HL-60/S4 treated with retinoic acid at 250 ng/mL for 4 days and 3 days (cell line): ENCODE data around the gene ADGRA3.

Experiments
- in situ Hi-C: fragments of 300-500 bp; cut with MboI; formaldehyde crosslinking; loops from 2 replicates; pipeline ENCODE4 v1.7.0; 2022; ENCODE audit warnings: low sequenced_read_pairs

The ADGRA3 gene

GRCh38 chr4:22515888-22516541 lies at the start of gene ADGRA3:
Gene ADGRA3, minus strand, starts transcription at chr4:22516066. Its CDS starts 282 bp downstream, at chr4:22515784.
- in situ Hi-C loops, result no loop called here

DNA sequence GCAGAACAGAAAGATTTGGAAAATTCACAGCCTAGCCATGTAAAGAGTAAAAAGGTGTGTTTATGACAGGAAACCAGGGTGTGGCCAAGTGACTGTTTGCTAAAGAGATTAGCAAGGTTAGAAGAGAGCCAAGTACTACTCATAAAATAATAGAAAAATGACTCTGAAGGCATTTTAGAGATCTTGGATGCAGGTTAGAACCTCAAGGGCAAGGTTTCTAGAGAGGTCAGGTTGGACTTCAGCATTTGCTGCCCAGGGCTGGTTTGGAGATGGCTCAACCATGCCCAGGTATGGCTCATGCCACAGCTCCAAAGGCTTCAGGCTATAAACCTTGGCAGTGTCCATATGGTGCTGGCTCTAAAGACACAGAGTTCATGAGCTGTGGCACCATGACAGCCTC lies 40.6 kb upstream of the ADGRA3 start:
- in situ Hi-C loops, result no loop called here

DNA sequence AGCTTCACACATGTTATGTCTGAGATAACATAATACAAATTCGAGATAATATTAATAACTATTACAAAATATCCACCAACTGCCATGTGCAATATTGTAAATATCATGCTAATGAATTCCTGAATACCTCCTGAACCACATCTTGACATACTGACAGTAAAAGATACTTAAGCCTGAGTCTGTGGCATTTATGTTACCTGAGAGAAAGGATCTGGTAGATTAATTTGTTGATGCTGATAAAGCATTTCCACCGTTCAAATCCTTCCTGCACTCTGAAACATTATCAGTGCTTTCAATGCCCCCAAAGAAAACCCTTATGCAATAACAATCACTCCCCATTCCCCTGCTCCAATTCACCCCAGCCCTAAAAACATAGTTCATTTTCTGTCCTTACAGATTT lies 38.8 kb upstream of the ADGRA3 start:
- in situ Hi-C loops, result no loop called here

- in situ Hi-C loops, result no loop called here
Observed at GRCh38 chr4:22553560-22553959, 37.7 kb upstream of the ADGRA3 start.

GRCh38 chr4:22552812-22553211 lies 36.9 kb upstream of the ADGRA3 start:
- in situ Hi-C loops, result no loop called here

DNA sequence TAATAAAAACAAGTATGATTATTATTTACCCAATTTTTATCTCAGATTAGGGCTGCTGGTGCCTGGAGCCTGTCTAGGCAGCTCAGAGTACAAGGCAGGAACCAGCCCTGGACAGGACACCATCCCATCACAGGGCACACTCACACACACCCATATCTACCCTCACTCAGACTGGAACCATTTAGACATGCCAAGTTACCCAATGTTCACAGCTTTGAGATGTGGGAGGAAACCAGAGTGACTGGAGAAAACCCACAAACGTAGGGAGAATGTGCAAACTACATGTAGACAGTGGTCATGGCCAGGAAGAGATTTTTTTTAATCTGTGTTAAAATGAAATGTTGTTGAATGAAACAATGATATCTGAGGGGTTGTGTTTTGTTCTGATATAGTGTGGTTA lies 35.7 kb upstream of the ADGRA3 start:
- in situ Hi-C loops, result no loop called here

- in situ Hi-C loops, result no loop called here
Observed at GRCh38 chr4:22546299-22546698, 30.4 kb upstream of the ADGRA3 start.

GRCh38 chr4:22539251-22539650 lies 23.4 kb upstream of the ADGRA3 start:
- in situ Hi-C loops, result no loop called here

DNA sequence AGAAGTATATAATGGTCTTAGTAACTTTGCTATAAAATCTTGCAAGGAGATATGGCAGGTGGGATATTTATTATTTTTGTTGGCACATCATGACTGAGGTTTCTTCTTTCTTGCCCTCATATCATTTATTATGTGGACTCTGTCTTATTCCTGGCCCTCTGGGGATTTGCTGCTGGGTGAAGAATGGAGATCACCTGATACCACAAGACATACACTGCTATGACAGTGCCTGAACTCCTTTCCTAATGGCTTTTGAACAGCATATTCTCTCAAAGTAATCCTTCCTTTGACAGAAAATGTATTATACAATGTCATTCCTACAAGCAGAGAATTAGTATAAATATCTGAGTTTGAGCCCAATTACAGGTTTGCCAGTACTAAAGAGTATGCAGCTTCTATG lies 22.0 kb upstream of the ADGRA3 start:
- in situ Hi-C loops, result no loop called here

GRCh38 chr4:22534374-22534773 lies 18.5 kb upstream of the ADGRA3 start:
- in situ Hi-C loops, result no loop called here

- in situ Hi-C loops, result no loop called here
Observed at GRCh38 chr4:22532896-22533295, 17.0 kb upstream of the ADGRA3 start.

- in situ Hi-C loops, result no loop called here
Observed at GRCh38 chr4:22532117-22532516, 16.3 kb upstream of the ADGRA3 start.

- in situ Hi-C loops, result no loop called here
Observed at GRCh38 chr4:22531311-22532019, 15.6 kb upstream of the ADGRA3 start.

DNA sequence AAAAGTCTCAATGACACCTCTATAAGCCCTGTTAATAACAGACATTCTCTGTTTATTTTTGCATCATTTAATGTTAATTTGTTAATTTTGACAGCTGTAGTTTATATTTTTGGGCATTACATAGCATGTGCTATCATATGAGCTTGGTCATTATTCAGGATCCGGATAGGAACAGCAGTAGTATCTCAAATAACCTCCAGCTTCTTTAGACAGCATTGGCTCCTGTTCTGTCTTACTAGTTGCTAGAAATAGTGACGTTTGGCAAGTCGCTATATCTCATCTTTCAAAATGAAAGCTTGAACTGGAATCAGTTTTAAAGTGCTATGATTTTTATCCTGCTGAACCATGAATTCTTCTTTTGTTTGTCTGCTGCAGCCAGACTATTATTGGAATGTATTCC lies 9.0 kb upstream of the ADGRA3 start:
- in situ Hi-C loops, result no loop called here

DNA sequence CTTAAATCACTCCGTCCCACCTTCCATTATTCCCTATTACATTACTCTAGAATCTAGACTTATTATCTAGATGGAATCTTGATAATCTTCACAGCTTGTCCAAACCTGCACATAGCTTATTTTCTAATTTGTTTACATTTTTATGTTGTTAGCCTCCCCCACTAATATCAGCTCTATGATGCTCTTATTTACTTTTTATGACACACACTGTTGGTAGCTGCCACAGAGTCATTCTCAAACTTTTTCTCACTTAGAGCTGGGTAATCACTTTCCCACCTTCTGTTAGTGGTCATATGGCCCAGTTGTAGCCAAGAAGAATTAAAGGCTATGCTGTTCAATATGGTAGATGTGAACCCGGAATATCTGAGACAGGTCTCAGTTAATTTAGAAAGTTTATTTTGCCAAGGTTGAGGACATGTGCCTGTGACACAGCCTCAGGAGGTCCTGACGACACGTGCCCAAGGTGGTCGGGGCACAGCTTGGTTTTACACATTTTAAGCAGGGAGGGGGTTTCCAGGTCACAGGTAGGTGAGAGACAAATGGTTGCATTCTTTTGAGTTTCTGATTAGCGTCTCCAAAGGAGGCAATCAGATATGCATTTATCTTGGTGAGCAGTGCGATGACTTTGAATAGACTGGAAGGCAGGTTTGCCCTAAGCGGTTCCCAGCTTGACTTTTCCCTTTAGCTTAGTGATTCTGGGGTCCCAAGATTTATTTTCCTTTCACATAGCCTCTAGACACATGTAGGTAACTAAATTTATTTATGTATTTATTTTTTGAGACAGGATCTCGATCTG lies 7.0 kb upstream of the ADGRA3 start:
- in situ Hi-C loops, result no loop called here

DNA sequence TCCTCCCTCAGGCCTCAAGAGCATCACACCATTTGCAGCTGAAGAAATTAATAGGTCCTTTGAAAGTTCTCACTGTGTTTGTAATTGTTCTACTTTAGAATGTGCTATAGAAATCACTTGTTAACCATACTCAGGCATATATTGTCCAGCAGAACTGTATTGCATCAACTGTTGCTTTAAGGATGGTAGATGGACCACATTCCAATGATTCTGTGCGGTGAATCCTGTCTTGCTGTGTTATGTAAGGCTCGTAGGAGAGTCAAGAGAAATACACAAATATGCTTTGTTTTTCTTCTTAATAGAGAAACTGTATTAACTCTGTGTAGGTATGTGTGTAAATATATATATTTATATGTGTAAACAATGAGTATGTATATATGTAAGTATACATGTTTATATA lies 6.3 kb upstream of the ADGRA3 start:
- in situ Hi-C loops, result no loop called here

DNA sequence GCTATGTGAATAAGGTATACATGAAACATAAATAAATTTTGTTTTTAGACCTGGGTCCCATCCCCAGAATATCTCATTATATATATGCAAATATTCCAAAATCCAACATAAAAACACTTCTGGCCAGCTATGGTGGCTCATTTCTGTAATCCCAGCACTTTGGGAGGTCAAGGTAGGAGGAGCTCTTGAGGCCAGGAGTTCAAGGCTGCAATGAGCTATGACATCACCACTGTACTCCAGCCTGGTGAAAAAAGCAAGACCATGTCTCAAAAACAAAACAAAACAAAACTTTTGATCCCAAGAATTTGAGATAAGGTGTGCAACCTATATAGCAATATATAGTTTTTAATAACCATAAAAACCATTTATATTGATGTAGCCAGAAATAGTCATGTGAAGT lies 5.4 kb upstream of the ADGRA3 start:
- in situ Hi-C loops, result no loop called here

DNA sequence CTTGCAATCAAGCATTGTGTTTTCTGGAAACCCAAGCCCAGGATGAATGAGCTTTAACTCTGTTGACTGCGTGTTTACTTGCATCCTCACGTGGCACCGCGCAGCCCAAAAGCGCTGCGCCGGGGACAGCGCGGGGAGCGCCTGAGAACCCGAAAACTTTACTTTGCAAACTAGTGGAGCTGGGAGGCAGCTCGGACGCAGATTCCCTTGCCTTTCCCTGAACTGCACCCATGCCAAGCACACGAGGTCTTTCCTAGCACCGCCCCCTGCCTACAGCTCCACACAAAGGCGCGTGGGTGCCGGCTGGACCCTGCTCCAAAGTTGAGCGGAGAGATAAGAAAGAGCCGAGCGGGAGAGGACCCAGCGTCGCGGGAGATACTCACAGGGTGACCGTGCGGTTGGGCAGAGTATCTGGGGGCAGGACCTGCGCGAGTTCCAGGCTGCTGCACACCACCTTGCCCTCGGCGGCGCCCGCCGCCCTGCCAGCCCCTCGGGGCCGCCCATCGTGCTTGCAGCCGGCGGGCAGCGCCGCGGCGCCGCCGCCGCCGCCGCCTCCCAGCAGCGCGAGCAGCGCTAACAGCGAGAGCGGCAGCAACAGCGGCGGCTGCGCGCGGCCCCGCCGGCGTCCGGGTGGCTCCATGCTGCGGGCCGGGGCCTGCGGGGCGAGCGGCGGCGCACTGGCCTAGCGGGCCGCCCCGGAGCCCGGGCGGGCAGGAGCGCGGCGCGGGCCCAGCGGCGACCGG lies 550 bp downstream of the ADGRA3 start:
- in situ Hi-C loops, result no loop called here

GRCh38 chr4:22514481-22514880 lies 1.4 kb downstream of the ADGRA3 start:
- in situ Hi-C loops, result no loop called here

DNA sequence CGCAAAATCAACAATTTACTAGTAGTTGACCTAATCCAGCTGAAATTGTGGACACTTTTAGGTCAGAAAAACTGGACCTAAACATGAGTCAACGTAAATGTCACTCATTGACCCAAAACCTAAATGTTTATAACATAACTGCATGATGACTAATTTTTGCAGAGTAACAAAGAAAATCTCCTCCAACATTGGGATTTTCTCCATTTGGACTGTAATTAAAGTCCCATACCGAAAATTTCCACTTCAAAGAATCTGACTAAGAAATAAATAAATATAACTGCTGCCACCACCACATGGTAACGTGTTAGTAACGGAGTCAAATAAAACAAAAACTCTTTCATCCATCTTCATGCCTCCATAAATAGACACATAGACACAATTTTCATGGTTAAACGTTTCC lies 1.9 kb downstream of the ADGRA3 start:
- in situ Hi-C loops, result no loop called here

DNA sequence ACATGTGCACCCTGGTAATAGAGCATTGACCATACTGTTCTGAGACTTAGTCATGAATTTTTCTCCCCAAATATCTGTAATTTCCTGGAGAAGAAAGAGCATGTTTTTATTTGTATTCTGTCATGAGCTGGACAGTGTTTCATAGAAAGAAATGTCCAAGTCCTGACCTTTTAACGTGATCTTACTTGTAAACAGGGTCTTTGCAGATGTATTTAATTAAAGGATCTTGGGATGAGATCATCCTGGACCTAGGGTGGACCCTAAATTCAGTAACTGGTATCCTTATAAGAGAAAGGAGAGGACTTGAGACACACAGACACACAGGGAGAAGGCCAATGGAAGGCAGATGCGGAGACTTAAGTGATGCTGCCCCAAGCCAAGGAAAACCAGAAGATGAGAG lies 3.6 kb downstream of the ADGRA3 start:
- in situ Hi-C loops, result no loop called here
